Measurements from ENCODE around the gene AGTPBP1. TPM values are rescaled to one million over a fixed set of nuclear protein-coding genes. Genes with fewer than 3 reads are reported as not detected.

The AGTPBP1 gene
- polyA plus RNA-seq, 1 of the 3 experiments (the other 2 are of a cell fraction): 3.8 TPM

DNA sequence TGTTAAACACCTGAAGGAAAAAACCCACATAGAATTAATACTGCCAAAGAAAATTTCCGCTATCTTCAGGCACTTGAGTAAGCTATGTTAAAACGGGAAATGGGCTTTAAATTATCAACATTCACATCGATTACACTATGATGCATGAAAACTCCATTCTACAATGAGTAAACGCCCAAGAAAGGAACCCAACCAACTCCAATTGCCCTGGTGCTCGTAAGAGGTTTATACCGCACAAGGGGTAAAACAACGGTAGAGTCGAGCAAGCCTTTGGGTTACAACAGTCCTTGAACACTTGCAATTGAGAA, 1.0 kb downstream of the AGTPBP1 start (continued):
- TF ChIP-seq FOXJ3 (CRISPR knock-in tag; IDR thresholded peaks at IDR 0.05): no peak
- TF ChIP-seq POLR2AphosphoS5 (IDR thresholded peaks at IDR 0.05; ENCODE audit: low read depth, low read length): no peak
- TF ChIP-seq RCOR1 (IDR thresholded peaks at IDR 0.05; ENCODE audit: low read length): no peak
- TF ChIP-seq, protein P1, sequence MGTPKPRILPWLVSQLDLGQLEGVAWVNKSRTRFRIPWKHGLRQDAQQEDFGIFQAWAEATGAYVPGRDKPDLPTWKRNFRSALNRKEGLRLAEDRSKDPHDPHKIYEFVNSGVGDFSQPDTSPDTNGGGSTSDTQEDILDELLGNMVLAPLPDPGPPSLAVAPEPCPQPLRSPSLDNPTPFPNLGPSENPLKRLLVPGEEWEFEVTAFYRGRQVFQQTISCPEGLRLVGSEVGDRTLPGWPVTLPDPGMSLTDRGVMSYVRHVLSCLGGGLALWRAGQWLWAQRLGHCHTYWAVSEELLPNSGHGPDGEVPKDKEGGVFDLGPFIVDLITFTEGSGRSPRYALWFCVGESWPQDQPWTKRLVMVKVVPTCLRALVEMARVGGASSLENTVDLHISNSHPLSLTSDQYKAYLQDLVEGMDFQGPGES (IDR thresholded peaks at IDR 0.05; ENCODE audit: low read depth, low read length): no peak
- no peak for TF ChIP-seq TCF12 (IDR thresholded peaks at IDR 0.05)
- TF ChIP-seq JUND (IDR thresholded peaks at IDR 0.05): no peak
- TF ChIP-seq, protein P2, sequence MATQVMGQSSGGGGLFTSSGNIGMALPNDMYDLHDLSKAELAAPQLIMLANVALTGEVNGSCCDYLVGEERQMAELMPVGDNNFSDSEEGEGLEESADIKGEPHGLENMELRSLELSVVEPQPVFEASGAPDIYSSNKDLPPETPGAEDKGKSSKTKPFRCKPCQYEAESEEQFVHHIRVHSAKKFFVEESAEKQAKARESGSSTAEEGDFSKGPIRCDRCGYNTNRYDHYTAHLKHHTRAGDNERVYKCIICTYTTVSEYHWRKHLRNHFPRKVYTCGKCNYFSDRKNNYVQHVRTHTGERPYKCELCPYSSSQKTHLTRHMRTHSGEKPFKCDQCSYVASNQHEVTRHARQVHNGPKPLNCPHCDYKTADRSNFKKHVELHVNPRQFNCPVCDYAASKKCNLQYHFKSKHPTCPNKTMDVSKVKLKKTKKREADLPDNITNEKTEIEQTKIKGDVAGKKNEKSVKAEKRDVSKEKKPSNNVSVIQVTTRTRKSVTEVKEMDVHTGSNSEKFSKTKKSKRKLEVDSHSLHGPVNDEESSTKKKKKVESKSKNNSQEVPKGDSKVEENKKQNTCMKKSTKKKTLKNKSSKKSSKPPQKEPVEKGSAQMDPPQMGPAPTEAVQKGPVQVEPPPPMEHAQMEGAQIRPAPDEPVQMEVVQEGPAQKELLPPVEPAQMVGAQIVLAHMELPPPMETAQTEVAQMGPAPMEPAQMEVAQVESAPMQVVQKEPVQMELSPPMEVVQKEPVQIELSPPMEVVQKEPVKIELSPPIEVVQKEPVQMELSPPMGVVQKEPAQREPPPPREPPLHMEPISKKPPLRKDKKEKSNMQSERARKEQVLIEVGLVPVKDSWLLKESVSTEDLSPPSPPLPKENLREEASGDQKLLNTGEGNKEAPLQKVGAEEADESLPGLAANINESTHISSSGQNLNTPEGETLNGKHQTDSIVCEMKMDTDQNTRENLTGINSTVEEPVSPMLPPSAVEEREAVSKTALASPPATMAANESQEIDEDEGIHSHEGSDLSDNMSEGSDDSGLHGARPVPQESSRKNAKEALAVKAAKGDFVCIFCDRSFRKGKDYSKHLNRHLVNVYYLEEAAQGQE (IDR thresholded peaks at IDR 0.05; ENCODE audit: low read depth, low read length): no peak
- TF ChIP-seq EP300 (IDR thresholded peaks at IDR 0.05; ENCODE audit: borderline replicate concordance in 1 of 2, low read depth in 1 of 2, low read length in 1 of 2): no peak
- no peak for TF ChIP-seq GABPA (IDR thresholded peaks at IDR 0.05; ENCODE audit: low read depth)
- TF ChIP-seq SIN3A (IDR thresholded peaks at IDR 0.05; ENCODE audit: borderline replicate concordance, low read depth, low read length): no peak
- TF ChIP-seq GATA2 (CRISPR knock-in tag; IDR thresholded peaks at IDR 0.05): no peak
- TF ChIP-seq, protein P3, sequence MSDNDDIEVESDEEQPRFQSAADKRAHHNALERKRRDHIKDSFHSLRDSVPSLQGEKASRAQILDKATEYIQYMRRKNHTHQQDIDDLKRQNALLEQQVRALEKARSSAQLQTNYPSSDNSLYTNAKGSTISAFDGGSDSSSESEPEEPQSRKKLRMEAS (IDR thresholded peaks at IDR 0.05; ENCODE audit: low read depth): no peak
- no peak for TF ChIP-seq NRF1 (IDR thresholded peaks at IDR 0.05; ENCODE audit: low read depth, low read length)

DNA sequence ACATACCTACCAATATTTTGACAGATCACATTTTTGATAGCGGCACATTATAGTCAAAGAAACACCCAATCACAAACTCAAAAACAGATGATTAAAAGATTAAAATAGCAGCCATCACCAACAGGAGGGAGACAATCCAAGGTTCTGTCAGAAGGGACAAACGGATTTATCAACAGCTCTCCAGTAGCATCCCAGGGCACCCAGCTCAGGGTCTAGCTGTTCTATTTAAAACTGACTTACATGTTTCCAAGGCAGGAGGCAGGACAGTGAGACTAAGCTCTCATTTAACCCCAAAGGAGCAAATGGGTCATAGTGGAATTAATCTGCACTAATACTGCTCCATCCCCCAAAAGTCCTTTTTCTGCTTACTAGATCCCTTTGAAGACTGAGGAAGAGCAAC, 3.2 kb downstream of the AGTPBP1 start:
- Histone ChIP-seq H3K4me3 (ENCODE audit: low read depth in 2 of 2, low read length in 1 of 2) (no peak overlapping the region), H4K20me1 (ENCODE audit: insufficient read depth) (no peaks in the 10 kb centered on the region), H3F3A (replicated peaks; ENCODE audit: insufficient read depth) (peaks cover 8% of the 10 kb centered on the region), H3K36me3 (replicated peaks in 1 of 2; ENCODE audit: control insufficient read depth in 1 of 2, insufficient read depth in 2 of 2, low read length in 1 of 2) (no peaks in the 10 kb centered on the region), H3K27me3 (ENCODE audit: insufficient read depth) (no peaks in the 10 kb centered on the region), H3K27ac (ENCODE audit: low read depth in 2 of 2, low read length in 1 of 2) (no peak overlapping the region), H3K79me2 (ENCODE audit: insufficient read depth) (peaks cover 55% of the 10 kb centered on the region), H2AFZ (ENCODE audit: low read depth) (no peak overlapping the region), H3K4me2 (no peak overlapping the region), H3K4me1 (ENCODE audit: control insufficient read depth in 1 of 2, insufficient read depth in 2 of 2, low read depth in 1 of 2, low read length in 1 of 2) (peaks cover 0 to 4% of the 10 kb centered on the region in 2 experiments; a peak in 1 of 4 replicates), H3K9ac (no peak overlapping the region), H3K9me3 (no peaks in the 10 kb centered on the region), H3K9me2 (no peaks in the 10 kb centered on the region)
- 95% methylated on average over 2 of the region's 2 CpGs for WGBS (ENCODE audit: low lambda C conversion rate)
- no peak for DNase-seq
- TF ChIP-seq, protein P4, sequence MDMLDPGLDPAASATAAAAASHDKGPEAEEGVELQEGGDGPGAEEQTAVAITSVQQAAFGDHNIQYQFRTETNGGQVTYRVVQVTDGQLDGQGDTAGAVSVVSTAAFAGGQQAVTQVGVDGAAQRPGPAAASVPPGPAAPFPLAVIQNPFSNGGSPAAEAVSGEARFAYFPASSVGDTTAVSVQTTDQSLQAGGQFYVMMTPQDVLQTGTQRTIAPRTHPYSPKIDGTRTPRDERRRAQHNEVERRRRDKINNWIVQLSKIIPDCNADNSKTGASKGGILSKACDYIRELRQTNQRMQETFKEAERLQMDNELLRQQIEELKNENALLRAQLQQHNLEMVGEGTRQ (IDR thresholded peaks at IDR 0.05; ENCODE audit: borderline replicate concordance, low read depth, low read length): no peak
- TF ChIP-seq TEAD4 (IDR thresholded peaks at IDR 0.05; ENCODE audit: borderline replicate concordance, insufficient read depth): no peak
- TF ChIP-seq MXI1 (IDR thresholded peaks at IDR 0.05; ENCODE audit: low read depth, low read length): no peak
- TF ChIP-seq TCF12 (IDR thresholded peaks at IDR 0.05): no peak
- no peak for TF ChIP-seq FOXJ3 (CRISPR knock-in tag; IDR thresholded peaks at IDR 0.05)
- no peak for TF ChIP-seq RFX5 (IDR thresholded peaks at IDR 0.05; ENCODE audit: low read length)
- TF ChIP-seq FOXM1 (IDR thresholded peaks at IDR 0.05; ENCODE audit: low read depth): no peak
- no peak for TF ChIP-seq TAF1 (IDR thresholded peaks at IDR 0.05; ENCODE audit: borderline replicate concordance, low read depth, low read length)
- TF ChIP-seq GATA2 (CRISPR knock-in tag; IDR thresholded peaks at IDR 0.05): no peak
- ChIA-PET POLR2A (no interaction called here), CTCF (interaction anchor here (0.6 to 0.8 kb wide), 4 partner anchors 10 to 480 kb away, joined by 3 read pairs; no protein-coding TSS in a partner anchor)

Measured in SK-N-SH (cell line).